Activated T-cell treated with anti-CD3 and anti-CD28 coated beads for 48 hours (primary cell): ENCODE data around the gene RGS2.

ENCODE experiments used
- DNase-seq: peaks from one replicate; pipeline ENCODE4 v3.0.0-alpha.2; 2020; ENCODE audit warnings: low read depth

RGS2 gene

GRCh38 chr1:192830595-192831246 is 21.9 kb downstream of the RGS2 start:
- DNase-seq = no peak

- no peak for DNase-seq
Measured at GRCh38 chr1:192831706-192832355, 23.0 kb downstream of the RGS2 start.

- no peak for DNase-seq
Measured at GRCh38 chr1:192832492-192832891, 23.7 kb downstream of the RGS2 start.

- no peak for DNase-seq
Measured at GRCh38 chr1:192835116-192835515, 26.3 kb downstream of the RGS2 start.

- no peak for DNase-seq
Measured at GRCh38 chr1:192839162-192840066, 30.6 kb downstream of the RGS2 start.

GRCh38 chr1:192844360-192844759 is 35.5 kb downstream of the RGS2 start:
- no peak for DNase-seq

GRCh38 chr1:192846950-192847349 is 38.1 kb downstream of the RGS2 start:
- DNase-seq = no peak

GRCh38 chr1:192849011-192849410 is 40.2 kb downstream of the RGS2 start:
- DNase-seq = no peak

- no peak for DNase-seq
Measured at GRCh38 chr1:192849442-192849841, 40.6 kb downstream of the RGS2 start.

- DNase-seq = no peak
Measured at GRCh38 chr1:192852001-192852947, 43.4 kb downstream of the RGS2 start.

GRCh38 chr1:192858456-192858855 is 49.6 kb downstream of the RGS2 start:
- no peak for DNase-seq

- DNase-seq = no peak
Measured at GRCh38 chr1:192859808-192860207, 51.0 kb downstream of the RGS2 start.

- no peak for DNase-seq
Measured at GRCh38 chr1:192860478-192861185, 51.8 kb downstream of the RGS2 start.

- no peak for DNase-seq
Measured at GRCh38 chr1:192861860-192862259, 53.0 kb downstream of the RGS2 start.
